A549 (cell line): ENCODE measurements around the gene ADARB2. TPM values are rescaled to one million over a fixed set of nuclear protein-coding genes. Genes with fewer than 3 reads are reported as not detected.
"Not testable (repeated sequence)": the region's sequence is repeated elsewhere in the genome, so short reads cannot be mapped to it uniquely, and the experiment has no call there.

ENCODE experiments used
- ATAC-seq, 2 experiments: fragments of 200-7000 bp in 1 of 2; fragments of >200 bp in 1 of 2; cut with Nextera tagmentation in 1 of 2; cut with Tn5 transposase in 1 of 2; 3 replicates each; pipeline versions ENCODE4 v1.8.0 to v1.9.1; 2018 to 2020; ENCODE audit warnings: mild to moderate bottlenecking in 1 of 2, moderate library complexity in 1 of 2
- CTCF ChIA-PET: fragments of 300-600 bp; sonication (Branson Sonifier 250); formaldehyde crosslinking; extraction: SDS; loops from one replicate; lab custom pipeline; 2021; ENCODE audit warnings: antibody characterized with exemption, inconsistent platforms; lab: Yijun Ruan, JAX
- POLR2A ChIA-PET: fragments of 350-600 bp; formaldehyde crosslinking; extraction: SDS; loops from one replicate; lab custom pipeline; 2021; ENCODE audit warnings: antibody characterized with exemption, inconsistent platforms; lab: Yijun Ruan, JAX
- DNase-seq, 2 experiments: peaks; one replicate each; pipeline versions ENCODE4 v3.0.0 to v3.0.0-alpha.2; 2011 to 2016; ENCODE audit warnings: low read depth in 1 of 2, low spot score in 1 of 2
- FAIRE-seq: peaks from 2 replicates; lab custom pipeline; 2011; peaks lifted over from hg19 to GRCh38; lab: Jason Lieb, UNC
- H3K27ac ChIP-seq, 2 experiments: fragments of >200 bp; sonication (Bioruptor Twin); formaldehyde crosslinking; 3 replicates each; pipeline ENCODE4 v1.5.1; 2016 to 2017
- H3K4me1 ChIP-seq: fragments of >200 bp; sonication (Bioruptor Twin); formaldehyde crosslinking; 3 replicates; pipeline ENCODE4 v1.6.1; 2016
- H3K4me2 ChIP-seq: fragments of >200 bp; sonication (Bioruptor Twin); formaldehyde crosslinking; 3 replicates; pipeline ENCODE4 v1.6.1; 2016
- H3K4me3 ChIP-seq: fragments of >200 bp; sonication (Bioruptor Twin); formaldehyde crosslinking; 3 replicates; pipeline ENCODE4 v1.5.1; 2016
- H3K9me3 ChIP-seq: fragments of >200 bp; sonication (Bioruptor Twin); formaldehyde crosslinking; 3 replicates; pipeline ENCODE4 v1.6.1; 2016
- BHLHE40 ChIP-seq: IDR thresholded peaks from 2 replicates; pipeline ENCODE4 v1.6.1; 2012; ENCODE audit warnings: low read depth, low read length, inconsistent platforms
- CBX2 ChIP-seq: fragments of 200-600 bp; sonication (generic); IDR thresholded peaks from 2 replicates; pipeline ENCODE4 v1.6.1; 2016; ENCODE audit warnings: low read depth, mild to moderate bottlenecking, borderline replicate concordance
- CHD4 ChIP-seq: fragments of 200-600 bp; sonication (generic); IDR thresholded peaks from 2 replicates; pipeline ENCODE4 v1.6.1; 2016; ENCODE audit warnings: antibody characterized with exemption, mild to moderate bottlenecking, borderline replicate concordance
- EHMT2 ChIP-seq: fragments of 200-600 bp; sonication (generic); IDR thresholded peaks from 2 replicates; pipeline ENCODE4 v1.6.1; 2016; ENCODE audit warnings: antibody characterized with exemption, low read depth, mild to moderate bottlenecking, moderate library complexity
- EP300 ChIP-seq, 2 experiments: fragments of >200 bp; sonication (Bioruptor Twin); formaldehyde crosslinking; IDR thresholded peaks; 2 replicates in 1 of 2; 3 replicates in 1 of 2; pipeline ENCODE4 v1.6.1; 2016 to 2017
- ESRRA ChIP-seq: fragments of 150-350 bp; IDR thresholded peaks from 2 replicates; pipeline ENCODE4 v1.6.1; 2014; ENCODE audit warnings: mild to moderate bottlenecking, low read length, borderline replicate concordance
- GATA3 ChIP-seq: IDR thresholded peaks from 2 replicates; pipeline ENCODE4 v1.6.1; 2012; ENCODE audit warnings: borderline replicate concordance
- HEYL ChIP-seq: fragments of 250-450 bp; sonication (Bioruptor Pico); IDR thresholded peaks from 2 replicates; pipeline ENCODE4 v1.8.0; 2021; ENCODE audit warnings: mild to moderate bottlenecking, moderate library complexity
- HOXA7 ChIP-seq: fragments of 250-450 bp; sonication (Bioruptor Pico); IDR thresholded peaks from 2 replicates; pipeline ENCODE4 v1.5.0; 2020; ENCODE audit warnings: mild to moderate bottlenecking, moderate library complexity
- HOXB13 ChIP-seq: fragments of 250-450 bp; sonication (Bioruptor Pico); IDR thresholded peaks from 2 replicates; pipeline ENCODE4 v1.5.0; 2020; ENCODE audit warnings: low read depth, mild to moderate bottlenecking, moderate library complexity
- HOXB5 ChIP-seq: fragments of 250-450 bp; sonication (Bioruptor Pico); IDR thresholded peaks from 2 replicates; pipeline ENCODE4 v1.5.0; 2020; ENCODE audit warnings: mild to moderate bottlenecking, moderate library complexity
- JUNB ChIP-seq: fragments of >200 bp; sonication (Bioruptor Twin); formaldehyde crosslinking; IDR thresholded peaks from 2 replicates; pipeline ENCODE4 v1.6.1; 2016
- KDM1A ChIP-seq: fragments of 200-600 bp; sonication (generic); IDR thresholded peaks from 2 replicates; pipeline ENCODE4 v1.6.1; 2016; ENCODE audit warnings: low read depth, mild to moderate bottlenecking
- NFE2L2 ChIP-seq: fragments of 150-350 bp; conservative IDR thresholded peaks from 2 replicates; pipeline ENCODE4 v1.6.1; 2014; ENCODE audit warnings: low read length
- PHF8 ChIP-seq: fragments of 200-600 bp; sonication (generic); IDR thresholded peaks from 2 replicates; pipeline ENCODE4 v1.6.1; 2016; ENCODE audit warnings: low read depth, mild to moderate bottlenecking, antibody characterized with exemption, moderate library complexity, borderline replicate concordance
- POLR2A ChIP-seq: IDR thresholded peaks from 2 replicates; pipeline ENCODE4 v1.6.1; 2012; ENCODE audit warnings: mild to moderate bottlenecking, low read length
- RFX5 ChIP-seq: fragments of 450-650 bp; IDR thresholded peaks from 2 replicates; pipeline ENCODE4 v1.7.1; 2014; ENCODE audit warnings: antibody characterized with exemption, mild to moderate bottlenecking, moderate library complexity
- ZC3H11A ChIP-seq: fragments of 450-650 bp; IDR thresholded peaks from 2 replicates; pipeline ENCODE4 v1.6.1; 2014; ENCODE audit warnings: antibody characterized with exemption, mild to moderate bottlenecking
- ZNF302 ChIP-seq: fragments of 250-450 bp; sonication (Bioruptor Pico); IDR thresholded peaks from 2 replicates; pipeline ENCODE4 v1.9.0; 2021; ENCODE audit warnings: inconsistent platforms, mild to moderate bottlenecking, moderate library complexity
- ZSCAN20 ChIP-seq: fragments of 250-450 bp; sonication (Bioruptor Pico); IDR thresholded peaks from 2 replicates; pipeline ENCODE4 v1.8.0; 2022; ENCODE audit warnings: mild to moderate bottlenecking, moderate library complexity
- WGBS: methylation state at CpG from one replicate; pipeline ENCODE4 v1.1.6; 2017; ENCODE audit errors: missing lambda C conversion rate; 5-methylcytosine and 5-hydroxymethylcytosine counted together
- polyA plus RNA-seq, 4 experiments: library from polyadenylated mRNA; depleted of rRNA in 3 of 4; stranded (reverse); fragments of >200 nt; fragmentation: RNase III in 1 of 4; extraction: RNeasy Plus Mini Kit Qiagen cat#74134 plus additional on column Dnase treatment in 1 of 4; gene quantifications; 2 replicates in 3 of 4; 3 replicates in 1 of 4; pipeline ENCODE4 v1.2.3, GENCODE V29; 2011 to 2017
- TF ChIP-seq, protein P1 (sequence below): IDR thresholded peaks from 2 replicates; pipeline ENCODE4 v1.6.1; 2012; ENCODE audit warnings: low read depth, borderline replicate concordance
- TF ChIP-seq, protein P2 (sequence below): fragments of 250-450 bp; sonication (Bioruptor Pico); IDR thresholded peaks from 2 replicates; pipeline ENCODE4 v1.5.0; 2020; ENCODE audit warnings: low read depth, mild to moderate bottlenecking, moderate library complexity

The ADARB2 gene
- polyA plus RNA-seq, 2 of the 4 experiments (the other 2 are of a cell fraction), result not detected

DNA sequence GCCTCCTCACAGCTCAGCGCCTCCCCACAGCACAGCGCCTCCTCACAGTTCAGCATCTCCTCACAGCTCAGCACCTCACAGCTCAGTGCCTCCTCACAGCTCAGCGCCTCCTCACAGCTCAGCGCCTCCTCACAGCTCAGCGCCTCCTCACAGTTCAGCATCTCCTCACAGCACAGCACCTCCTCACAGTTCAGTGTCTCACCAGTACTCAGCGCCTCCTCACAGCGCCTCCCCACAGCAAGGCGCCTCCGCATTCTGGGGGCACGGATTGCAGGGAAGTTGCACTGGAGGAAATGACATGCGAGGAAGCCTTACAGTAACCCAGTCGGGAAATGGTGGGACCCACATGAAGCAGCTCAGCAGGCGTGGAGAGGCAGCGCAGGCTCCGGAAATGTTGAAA, 409.6 kb downstream of the ADARB2 start (continued):
- TF ChIP-seq, protein P1, sequence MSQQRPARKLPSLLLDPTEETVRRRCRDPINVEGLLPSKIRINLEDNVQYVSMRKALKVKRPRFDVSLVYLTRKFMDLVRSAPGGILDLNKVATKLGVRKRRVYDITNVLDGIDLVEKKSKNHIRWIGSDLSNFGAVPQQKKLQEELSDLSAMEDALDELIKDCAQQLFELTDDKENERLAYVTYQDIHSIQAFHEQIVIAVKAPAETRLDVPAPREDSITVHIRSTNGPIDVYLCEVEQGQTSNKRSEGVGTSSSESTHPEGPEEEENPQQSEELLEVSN, result no peak
- TF ChIP-seq GATA3, result no peak
- no peak for TF ChIP-seq HOXA7 (CRISPR knock-in tag)
- TF ChIP-seq, all 56 proteins: peak for 0

- ATAC-seq, result peak in 1 of 2 experiments; percentile 86; a peak in 3 of 6 replicates
- FAIRE-seq, POLR2A ChIA-PET, H3K4me3 ChIP-seq, H3K4me2 ChIP-seq, H3K4me1 ChIP-seq, H3K27ac ChIP-seq, H3K9me3 ChIP-seq, CTCF ChIA-PET: not testable (repeated sequence)
- 51% methylated on average over 14 of the region's 20 CpGs for WGBS
- peak in 1 of 2 experiments; percentile 20 for DNase-seq
These were observed 410.8 kb downstream of the ADARB2 start for GRCh38 chr10:1326514-1326913.

DNA sequence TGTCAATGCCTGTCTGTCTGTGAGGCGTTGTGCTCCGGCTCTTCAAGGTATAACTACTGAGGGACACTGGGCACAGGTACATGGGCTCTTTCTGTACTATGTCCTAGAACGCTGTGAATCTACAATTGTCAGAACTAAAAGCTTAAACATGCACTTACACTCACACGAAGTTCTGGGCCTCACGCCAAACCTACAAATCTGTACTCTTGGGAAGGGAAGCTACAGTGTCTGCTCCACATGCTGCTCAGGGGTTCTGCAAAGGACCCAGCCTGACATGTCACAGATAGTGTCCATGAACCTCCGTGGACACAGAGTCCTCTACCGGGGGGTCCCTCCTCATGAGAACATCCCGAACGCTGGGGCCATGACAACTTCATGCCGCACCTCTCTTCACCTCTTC, 412.4 kb downstream of the ADARB2 start:
- no peaks in the 10 kb centered on the region for H3K4me1 ChIP-seq
- no peak for FAIRE-seq
- no peak for TF ChIP-seq EHMT2
- no peak for TF ChIP-seq PHF8
- TF ChIP-seq EP300 (IDR thresholded peaks at IDR 0.05), result no peak
- TF ChIP-seq HOXA7 (CRISPR knock-in tag), result no peak
- no peak for TF ChIP-seq CBX2
- TF ChIP-seq KDM1A, result no peak
- no peak for TF ChIP-seq ZNF302 (CRISPR knock-in tag)
- no peak for TF ChIP-seq ZSCAN20 (CRISPR knock-in tag)
- no peak for TF ChIP-seq POLR2A
- TF ChIP-seq HEYL, result no peak
- TF ChIP-seq ZC3H11A, result no peak
- no peak for TF ChIP-seq ESRRA
- no peak for TF ChIP-seq RFX5
- no peak for TF ChIP-seq JUNB
- no peak for TF ChIP-seq NFE2L2
- no peak for TF ChIP-seq HOXB13
- no peak overlapping the region for H3K4me3 ChIP-seq
- CTCF ChIA-PET, result interaction anchor here (1.5 kb wide), 1 partner anchor 41 kb away, joined by 3 read pairs; no protein-coding TSS in a partner anchor
- no peaks in the 10 kb centered on the region for H3K9me3 ChIP-seq
- WGBS, result 48% methylated on average over 10 of the region's 10 CpGs
- POLR2A ChIA-PET, result no interaction called here
- no peak overlapping the region for H3K27ac ChIP-seq
- H3K4me2 ChIP-seq, result no peak overlapping the region
- no peak for DNase-seq
- no peak for ATAC-seq

DNA sequence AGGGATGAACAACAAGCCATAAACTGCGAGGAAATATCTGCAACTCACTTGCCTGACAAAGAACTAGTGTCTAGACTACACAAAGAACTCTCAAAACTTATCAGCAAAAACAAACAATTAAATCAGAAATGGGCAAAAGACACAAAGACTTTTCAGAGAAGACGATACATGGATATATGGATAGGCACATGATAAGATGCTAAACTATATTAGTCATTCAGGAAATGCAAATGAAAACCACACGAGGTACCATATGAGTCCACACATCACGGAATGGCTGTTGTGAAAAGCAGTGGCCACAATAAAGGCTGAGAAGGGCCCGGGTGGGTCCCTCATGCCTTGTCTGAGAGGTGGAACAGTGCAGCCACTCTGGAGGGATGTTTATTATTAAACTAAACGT, 413.4 kb downstream of the ADARB2 start:
- ATAC-seq (no peak), DNase-seq (no peak), FAIRE-seq (no peak)
- ChIA-PET POLR2A (no interaction called here), CTCF (interaction anchor here (1.5 kb wide), 1 partner anchor 42 kb away, joined by 3 read pairs; no protein-coding TSS in a partner anchor)
- 2% methylated on average over 6 of the region's 6 CpGs for WGBS
- no peaks in the 10 kb centered on the region for H3K4me1 ChIP-seq
- no peak overlapping the region for H3K4me3 ChIP-seq
- no peak overlapping the region for H3K27ac ChIP-seq
- H3K4me2 ChIP-seq, result no peak overlapping the region
- TF ChIP-seq, protein P2, sequence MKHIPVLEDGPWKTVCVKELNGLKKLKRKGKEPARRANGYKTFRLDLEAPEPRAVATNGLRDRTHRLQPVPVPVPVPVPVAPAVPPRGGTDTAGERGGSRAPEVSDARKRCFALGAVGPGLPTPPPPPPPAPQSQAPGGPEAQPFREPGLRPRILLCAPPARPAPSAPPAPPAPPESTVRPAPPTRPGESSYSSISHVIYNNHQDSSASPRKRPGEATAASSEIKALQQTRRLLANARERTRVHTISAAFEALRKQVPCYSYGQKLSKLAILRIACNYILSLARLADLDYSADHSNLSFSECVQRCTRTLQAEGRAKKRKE (CRISPR knock-in tag), result no peak
- no peak for TF ChIP-seq HOXB5 (CRISPR knock-in tag)
- TF ChIP-seq BHLHE40, result no peak
- no peak for TF ChIP-seq CHD4
- no peak for TF ChIP-seq JUNB
- no peaks in the 10 kb centered on the region for H3K9me3 ChIP-seq
